PFSK-1 (cell line): ENCODE measurements around the gene C2orf72.

Experiments used
- FOXP2 ChIP-seq: optimal IDR thresholded peaks from 2 replicates; pipeline ENCODE3; 2011; ENCODE audit warnings: borderline replicate concordance, control low read depth, inconsistent platforms; ENCODE audit not compliant: insufficient read depth; ENCODE audit errors: extremely low read length, extremely low read depth
- POLR2AphosphoS5 ChIP-seq: IDR thresholded peaks from 2 replicates; pipeline ENCODE4 v1.6.1; 2012; ENCODE audit warnings: low read depth, mild to moderate bottlenecking, control low read depth, low read length, moderate library complexity
- REST ChIP-seq, 2 experiments: IDR thresholded peaks; 2 replicates each; pipeline versions ENCODE4 v1.6.1 to v1.8.0; 2011 to 2012; ENCODE audit warnings: low read depth in 2 of 2, low read length in 2 of 2, control low read depth in 1 of 2, inconsistent platforms in 1 of 2, mild to moderate bottlenecking in 1 of 2, moderate library complexity in 1 of 2; ENCODE audit not compliant: insufficient read depth in 1 of 2
- SIN3A ChIP-seq: IDR thresholded peaks from 2 replicates; pipeline ENCODE4 v1.6.1; 2012; ENCODE audit warnings: mild to moderate bottlenecking, low read length, moderate library complexity, borderline replicate concordance; ENCODE audit not compliant: insufficient read depth
- TAF1 ChIP-seq: IDR thresholded peaks from 2 replicates; pipeline ENCODE4 v1.6.1; 2012; ENCODE audit warnings: low read length, control low read depth, borderline replicate concordance; ENCODE audit not compliant: insufficient read depth

Gene C2orf72

GRCh38 chr2:231069379-231070054 lies 32.2 kb downstream of the C2orf72 start:
- TF ChIP-seq FOXP2 (no peak), POLR2AphosphoS5 (no peak), TAF1 (no peak), SIN3A (no peak), REST (IDR thresholded peaks at IDR 0.05; ENCODE audit: insufficient read depth in 1 of 2, low read depth in 2 of 2, low read length in 2 of 2) (no peak)

GRCh38 chr2:231084565-231084964 lies 47.2 kb downstream of the C2orf72 start:
- TF ChIP-seq REST (IDR thresholded peaks at IDR 0.05; ENCODE audit: insufficient read depth in 1 of 2, low read depth in 2 of 2, low read length in 2 of 2) (no peak), FOXP2 (no peak), POLR2AphosphoS5 (no peak), TAF1 (no peak), SIN3A (no peak)

GRCh38 chr2:231088754-231089153 lies 51.4 kb downstream of the C2orf72 start:
- TF ChIP-seq SIN3A: no peak
- no peak for TF ChIP-seq TAF1
- TF ChIP-seq POLR2AphosphoS5: no peak
- TF ChIP-seq REST (IDR thresholded peaks at IDR 0.05; ENCODE audit: insufficient read depth in 1 of 2, low read depth in 2 of 2, low read length in 2 of 2): no peak

GRCh38 chr2:231093933-231094332 lies 56.6 kb downstream of the C2orf72 start:
- TF ChIP-seq TAF1 (no peak), SIN3A (no peak), REST (IDR thresholded peaks at IDR 0.05; ENCODE audit: insufficient read depth in 1 of 2, low read depth in 2 of 2, low read length in 2 of 2) (no peak), POLR2AphosphoS5 (no peak), FOXP2 (no peak)

GRCh38 chr2:231094736-231095346 lies 57.5 kb downstream of the C2orf72 start:
- TF ChIP-seq FOXP2: no peak
- no peak for TF ChIP-seq REST (IDR thresholded peaks at IDR 0.05; ENCODE audit: insufficient read depth in 1 of 2, low read depth in 2 of 2, low read length in 2 of 2)
- no peak for TF ChIP-seq SIN3A
- no peak for TF ChIP-seq TAF1
- TF ChIP-seq POLR2AphosphoS5: no peak
